Fibroblast of lung (primary cell): ENCODE data around the gene GAK.

ENCODE experiments used
- EZH2 ChIP-seq: IDR thresholded peaks from 2 replicates; pipeline ENCODE4 v1.5.1; 2012; ENCODE audit warnings: low read length, control low read depth, mild to moderate bottlenecking; ENCODE audit errors: missing control alignments
- TF ChIP-seq, protein P1 (sequence below), 2 donors: IDR thresholded peaks in 1 of 2; conservative IDR thresholded peaks in 1 of 2; 1 replicate in 1 of 2; 2 replicates in 1 of 2; pipeline ENCODE4 v1.5.1; 2011 to 2012; ENCODE audit warnings: low read length in 2 of 2, control low read depth in 1 of 2, inconsistent platforms in 1 of 2, low read depth in 1 of 2, mild to moderate bottlenecking in 1 of 2

- TF ChIP-seq, protein P1, sequence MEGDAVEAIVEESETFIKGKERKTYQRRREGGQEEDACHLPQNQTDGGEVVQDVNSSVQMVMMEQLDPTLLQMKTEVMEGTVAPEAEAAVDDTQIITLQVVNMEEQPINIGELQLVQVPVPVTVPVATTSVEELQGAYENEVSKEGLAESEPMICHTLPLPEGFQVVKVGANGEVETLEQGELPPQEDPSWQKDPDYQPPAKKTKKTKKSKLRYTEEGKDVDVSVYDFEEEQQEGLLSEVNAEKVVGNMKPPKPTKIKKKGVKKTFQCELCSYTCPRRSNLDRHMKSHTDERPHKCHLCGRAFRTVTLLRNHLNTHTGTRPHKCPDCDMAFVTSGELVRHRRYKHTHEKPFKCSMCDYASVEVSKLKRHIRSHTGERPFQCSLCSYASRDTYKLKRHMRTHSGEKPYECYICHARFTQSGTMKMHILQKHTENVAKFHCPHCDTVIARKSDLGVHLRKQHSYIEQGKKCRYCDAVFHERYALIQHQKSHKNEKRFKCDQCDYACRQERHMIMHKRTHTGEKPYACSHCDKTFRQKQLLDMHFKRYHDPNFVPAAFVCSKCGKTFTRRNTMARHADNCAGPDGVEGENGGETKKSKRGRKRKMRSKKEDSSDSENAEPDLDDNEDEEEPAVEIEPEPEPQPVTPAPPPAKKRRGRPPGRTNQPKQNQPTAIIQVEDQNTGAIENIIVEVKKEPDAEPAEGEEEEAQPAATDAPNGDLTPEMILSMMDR (conservative IDR thresholded peaks at IDR 0.05 in 1 of 2, IDR thresholded peaks at IDR 0.05 in 1 of 2; ENCODE audit: low read depth in 1 of 2, low read length in 2 of 2), result no peak
- TF ChIP-seq EZH2, result no peak
Observed at GRCh38 chr4:864456-865120, 67.5 kb downstream of the GAK start.
